ENCODE results near the gene MCOLN2. TPM values are rescaled to one million over a fixed set of nuclear protein-coding genes. Genes with fewer than 3 reads are reported as not detected.

The MCOLN2 gene
- not detected for total RNA-seq (ENCODE audit: unreplicated experiment)
- long read RNA-seq = 0 reads

- Mint-ChIP-seq H3K36me3 (ENCODE audit: unreplicated experiment) (no peaks in the 10 kb centered on the region), H3K4me1 (ENCODE audit: low read depth, unreplicated experiment) (peaks cover 3% of the 10 kb centered on the region), H3K27me3 (ENCODE audit: unreplicated experiment) (peaks cover 6% of the 10 kb centered on the region), H3K9me3 (ENCODE audit: unreplicated experiment) (no peaks in the 10 kb centered on the region), H3K27ac (ENCODE audit: unreplicated experiment) (no peak within 1 kb of the TSS), H3K4me3 (ENCODE audit: unreplicated experiment) (peak within 1 kb of the TSS; percentile 88)
- TF ChIP-seq CTCF (IDR thresholded peaks at IDR 0.05; ENCODE audit: partially characterized antibody, unreplicated experiment) = no peak
- DNase-seq = peak; percentile 52
Measured at GRCh38 chr1:84996846-84997666, at the start of gene MCOLN2. TSS of gene MCOLN2 (minus strand) at chr1:84997113. CDS start at chr1:84996872, 241 bp downstream.

GRCh38 chr1:85042413-85042812 is 45.5 kb upstream of the MCOLN2 start:
- Mint-ChIP-seq H3K36me3 (ENCODE audit: unreplicated experiment) (no peaks in the 10 kb centered on the region), H3K4me3 (ENCODE audit: unreplicated experiment) (no peak overlapping the region), H3K9me3 (ENCODE audit: unreplicated experiment) (peaks cover 2% of the 10 kb centered on the region), H3K27me3 (ENCODE audit: unreplicated experiment) (peaks cover 2% of the 10 kb centered on the region), H3K4me1 (ENCODE audit: low read depth, unreplicated experiment) (no peaks in the 10 kb centered on the region), H3K27ac (ENCODE audit: unreplicated experiment) (no peak overlapping the region)
- no peak for DNase-seq
- TF ChIP-seq CTCF (IDR thresholded peaks at IDR 0.05; ENCODE audit: partially characterized antibody, unreplicated experiment) = no peak

- H3K36me3 Mint-ChIP-seq (ENCODE audit: unreplicated experiment) = no peaks in the 10 kb centered on the region
- H3K4me1 Mint-ChIP-seq (ENCODE audit: low read depth, unreplicated experiment) = no peaks in the 10 kb centered on the region
- DNase-seq = no peak
- no peak overlapping the region for H3K27ac Mint-ChIP-seq (ENCODE audit: unreplicated experiment)
- no peak overlapping the region for H3K4me3 Mint-ChIP-seq (ENCODE audit: unreplicated experiment)
- H3K9me3 Mint-ChIP-seq (ENCODE audit: unreplicated experiment) = no peaks in the 10 kb centered on the region
- H3K27me3 Mint-ChIP-seq (ENCODE audit: unreplicated experiment) = no peaks in the 10 kb centered on the region
- no peak for TF ChIP-seq CTCF (IDR thresholded peaks at IDR 0.05; ENCODE audit: partially characterized antibody, unreplicated experiment)
Measured at GRCh38 chr1:85041793-85042192, 44.9 kb upstream of the MCOLN2 start.

- Mint-ChIP-seq H3K4me1 (ENCODE audit: low read depth, unreplicated experiment) (no peaks in the 10 kb centered on the region), H3K9me3 (ENCODE audit: unreplicated experiment) (no peaks in the 10 kb centered on the region), H3K36me3 (ENCODE audit: unreplicated experiment) (no peaks in the 10 kb centered on the region), H3K27me3 (ENCODE audit: unreplicated experiment) (no peaks in the 10 kb centered on the region), H3K4me3 (ENCODE audit: unreplicated experiment) (no peak overlapping the region), H3K27ac (ENCODE audit: unreplicated experiment) (no peak overlapping the region)
- no peak for TF ChIP-seq CTCF (IDR thresholded peaks at IDR 0.05; ENCODE audit: partially characterized antibody, unreplicated experiment)
- no peak for DNase-seq
Measured at GRCh38 chr1:85033221-85033620, 36.3 kb upstream of the MCOLN2 start.

- Mint-ChIP-seq H3K9me3 (ENCODE audit: unreplicated experiment) (no peaks in the 10 kb centered on the region), H3K4me1 (ENCODE audit: low read depth, unreplicated experiment) (no peaks in the 10 kb centered on the region), H3K27me3 (ENCODE audit: unreplicated experiment) (no peaks in the 10 kb centered on the region), H3K4me3 (ENCODE audit: unreplicated experiment) (no peak overlapping the region), H3K27ac (ENCODE audit: unreplicated experiment) (no peak overlapping the region), H3K36me3 (ENCODE audit: unreplicated experiment) (no peaks in the 10 kb centered on the region)
- TF ChIP-seq CTCF (IDR thresholded peaks at IDR 0.05; ENCODE audit: partially characterized antibody, unreplicated experiment) = no peak
- DNase-seq = no peak
Measured at GRCh38 chr1:85030536-85030935, 33.6 kb upstream of the MCOLN2 start.
